Stimulated activated CD4-positive, alpha-beta T cell treated with anti-CD3 and anti-CD28 coated beads, Interleukin-15, amount 100 ng/mL, for 48 hours (primary cell): Measurements from ENCODE around the gene RSL24D1.
"Not testable (repeated sequence)": the region's sequence is repeated elsewhere in the genome, so short reads cannot be mapped to it uniquely, and the experiment has no call there.

Experiments used
- DNase-seq, 2 donors: peaks; one replicate each; pipeline ENCODE4 v3.0.0-alpha.2; 2020; ENCODE audit warnings: low read depth in 2 of 2

RSL24D1 gene

GRCh38 chr15:55218056-55218455 lies 21.3 kb upstream of the RSL24D1 start:
- DNase-seq: no peak

- DNase-seq: no peak
Observed at GRCh38 chr15:55204464-55204863, 7.7 kb upstream of the RSL24D1 start.

- no peak for DNase-seq
Observed at GRCh38 chr15:55202206-55202605, 5.5 kb upstream of the RSL24D1 start.

GRCh38 chr15:55198706-55199105 lies 2.0 kb upstream of the RSL24D1 start:
- no peak for DNase-seq

- DNase-seq: no peak
Observed at GRCh38 chr15:55197719-55198118, 978 bp upstream of the RSL24D1 start.

- DNase-seq: no peak
Observed at GRCh38 chr15:55197362-55197705, 593 bp upstream of the RSL24D1 start.

GRCh38 chr15:55195996-55196395 lies 745 bp downstream of the RSL24D1 start:
- no peak for DNase-seq

GRCh38 chr15:55194256-55194655 lies 2.5 kb downstream of the RSL24D1 start:
- no peak for DNase-seq

- DNase-seq: no peak
Observed at GRCh38 chr15:55186331-55186730, 10.4 kb downstream of the RSL24D1 start.

- no peak for DNase-seq
Observed at GRCh38 chr15:55183679-55184078, 13.1 kb downstream of the RSL24D1 start.

- DNase-seq: no peak
Observed at GRCh38 chr15:55179141-55179540, 17.6 kb downstream of the RSL24D1 start.

GRCh38 chr15:55170361-55170760 lies 26.4 kb downstream of the RSL24D1 start:
- DNase-seq: no peak

GRCh38 chr15:55168350-55168974 lies 28.3 kb downstream of the RSL24D1 start:
- DNase-seq: peak; percentile 10 to 40

- no peak for DNase-seq
Observed at GRCh38 chr15:55164284-55164683, 32.5 kb downstream of the RSL24D1 start.

GRCh38 chr15:55151631-55152030 lies 45.1 kb downstream of the RSL24D1 start:
- DNase-seq: no peak

GRCh38 chr15:55143132-55143531 lies 53.6 kb downstream of the RSL24D1 start:
- DNase-seq: not testable (repeated sequence)

GRCh38 chr15:55133972-55134371 lies 62.8 kb downstream of the RSL24D1 start:
- no peak for DNase-seq

- DNase-seq: no peak
Observed at GRCh38 chr15:55132672-55133071, 64.1 kb downstream of the RSL24D1 start.
